ENCODE data around the gene U2SURP.

U2SURP gene

DNA sequence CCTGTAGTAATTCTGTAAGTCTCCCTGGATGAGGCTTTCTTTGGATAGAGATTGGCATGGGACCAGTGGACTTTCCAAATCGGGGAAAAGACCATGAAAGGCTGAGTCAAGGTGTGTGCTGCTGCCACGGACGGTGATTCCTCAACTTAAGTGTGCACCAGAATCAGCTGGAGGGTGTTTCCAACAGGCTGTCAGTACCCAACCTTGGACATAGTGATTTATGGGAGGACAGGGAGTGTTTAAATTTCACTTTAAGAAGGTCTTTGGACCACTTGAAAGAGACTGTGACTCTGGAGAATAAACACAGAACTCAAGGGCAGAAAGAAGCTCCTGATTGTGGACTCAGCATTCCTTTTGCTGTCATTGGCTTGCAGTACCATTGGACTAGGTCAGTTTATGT lies 97.8 kb downstream of the U2SURP start:
- DNase-seq (ENCODE audit: low read depth in 1 of 2, low spot score in 1 of 2) = no peak

DNA sequence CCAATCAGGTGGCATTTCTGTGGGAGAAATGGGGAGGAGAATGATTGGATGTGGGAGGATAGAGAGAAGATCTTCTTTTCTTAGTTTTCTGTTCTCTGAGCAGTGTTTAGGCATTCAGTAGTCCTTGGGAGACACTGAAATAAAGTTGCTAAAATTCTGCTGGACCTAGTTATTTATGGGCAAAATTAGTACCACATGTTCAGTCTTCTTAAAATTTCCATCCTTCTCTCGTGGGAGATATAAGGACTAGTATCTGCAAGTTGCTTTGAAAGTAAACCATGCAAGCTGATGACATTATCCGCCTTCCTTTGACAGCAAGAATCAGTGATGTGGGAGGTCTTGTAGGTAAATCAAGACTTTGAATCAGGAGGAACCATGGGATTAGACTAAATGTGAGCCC lies 98.3 kb downstream of the U2SURP start:
- DNase-seq (ENCODE audit: low read depth in 1 of 2, low spot score in 1 of 2) = no peak

DNA sequence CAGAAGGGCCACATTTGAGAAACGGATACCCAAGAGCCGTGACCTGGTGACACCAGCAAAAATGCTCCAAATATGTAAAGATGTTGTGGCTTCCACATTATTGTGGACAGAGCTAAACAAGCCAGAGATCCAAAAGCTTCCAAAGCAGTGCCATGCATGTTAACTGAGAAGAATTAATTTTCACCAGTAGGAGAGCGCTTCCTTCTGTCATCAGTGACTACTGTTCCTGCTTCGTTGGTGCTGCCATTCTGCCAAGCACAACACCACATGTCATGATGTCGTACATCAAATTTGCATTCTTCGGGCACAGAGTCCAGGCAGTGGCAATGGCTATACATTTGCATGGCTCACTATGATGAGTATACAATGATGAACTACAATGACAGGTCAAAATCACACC lies 99.1 kb downstream of the U2SURP start:
- no peak for DNase-seq (ENCODE audit: low read depth in 1 of 2, low spot score in 1 of 2)

DNA sequence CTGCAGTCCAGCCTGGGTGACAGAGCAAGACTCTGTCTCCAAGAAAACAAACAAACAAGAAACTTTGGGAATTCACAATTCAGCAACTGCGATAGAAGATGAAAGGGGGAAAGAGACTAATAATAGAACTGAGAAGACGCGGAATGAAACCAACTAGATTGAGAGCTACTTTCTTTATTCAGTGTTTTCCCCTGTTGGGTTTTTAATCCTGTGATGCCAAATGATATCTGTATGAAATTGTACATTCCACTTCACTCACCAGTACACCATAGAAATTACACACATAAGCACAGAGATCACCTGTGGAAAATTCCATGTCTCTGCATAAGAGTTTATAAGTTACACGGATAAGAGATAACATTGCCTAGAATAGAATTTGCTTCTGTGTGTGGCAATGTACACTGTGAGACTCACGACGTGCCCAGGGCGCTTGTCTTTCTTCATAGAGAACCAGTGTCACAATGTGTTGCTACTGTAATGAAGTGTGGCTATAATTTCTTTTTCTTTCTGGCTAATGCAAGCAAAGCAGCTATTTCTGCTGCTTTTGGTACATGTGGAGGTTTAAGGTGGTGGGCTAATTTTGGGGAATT lies 100.5 kb downstream of the U2SURP start:
- no peak for DNase-seq (ENCODE audit: low read depth in 1 of 2, low spot score in 1 of 2)

DNA sequence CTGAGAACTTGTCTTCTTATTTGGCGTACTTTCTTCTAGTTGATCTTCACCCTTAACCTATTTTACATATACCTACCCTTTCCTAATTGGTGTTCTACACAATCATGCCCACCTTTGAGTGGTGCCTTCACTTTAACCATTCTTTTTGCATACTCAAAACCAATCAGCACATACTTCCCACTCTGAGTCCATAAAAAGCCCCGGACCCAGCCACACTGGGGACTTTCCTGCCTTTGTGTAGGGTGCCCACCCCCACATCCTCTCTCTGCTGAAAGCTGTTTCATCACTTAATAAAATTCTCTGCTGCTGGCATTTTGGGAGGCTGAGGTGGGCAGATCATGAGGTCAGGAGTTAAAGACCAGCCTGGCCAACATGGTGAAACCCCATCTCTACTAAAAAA lies 102.3 kb downstream of the U2SURP start:
- no peak for DNase-seq (ENCODE audit: low read depth in 1 of 2, low spot score in 1 of 2)

DNA sequence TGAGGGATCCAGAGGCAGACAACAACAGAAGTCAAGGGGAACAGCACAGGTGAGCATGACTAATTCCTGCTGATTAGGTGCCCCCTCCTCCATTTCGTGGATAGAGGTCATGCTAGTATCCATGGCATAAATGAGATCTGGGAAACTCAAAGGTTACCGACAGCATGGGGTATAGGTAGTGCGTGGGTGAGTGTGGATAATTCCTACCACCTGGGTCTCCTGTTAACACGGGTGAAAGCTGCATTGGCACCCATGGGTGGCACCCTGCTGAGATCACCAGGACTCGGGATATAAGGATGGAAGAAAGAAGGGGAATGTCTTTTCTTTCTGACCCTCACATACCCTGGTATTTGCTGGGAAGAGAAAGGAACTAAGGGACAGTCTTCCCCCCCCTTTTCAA lies 103.8 kb downstream of the U2SURP start:
- no peak for DNase-seq (ENCODE audit: low read depth in 1 of 2, low spot score in 1 of 2)

DNA sequence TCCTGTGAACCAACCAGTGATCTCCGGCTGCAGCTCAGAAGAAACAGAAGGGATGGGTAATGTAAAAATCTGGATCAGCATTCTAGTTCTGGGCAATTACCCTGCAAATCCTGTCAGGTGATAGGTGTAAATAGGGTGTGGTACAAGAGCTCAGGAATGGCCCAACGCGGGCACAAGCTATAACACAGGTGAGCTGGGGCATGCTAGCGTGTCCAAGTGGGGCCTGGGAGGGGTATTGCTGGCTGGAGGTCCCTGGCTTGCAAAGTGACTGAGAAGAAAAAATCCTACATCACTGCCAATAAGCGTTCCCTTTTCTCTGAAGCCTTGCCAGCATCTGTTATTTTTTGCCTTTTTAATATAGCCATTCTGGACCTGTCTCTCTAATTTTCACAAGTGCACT lies 108.5 kb downstream of the U2SURP start:
- DNase-seq (ENCODE audit: low read depth in 1 of 2, low spot score in 1 of 2) = no peak
